Skeletal muscle cell (primary cell): ENCODE results near the gene TAB2.
A peak's percentile ranks its signal among the peaks of the same experiment; 100 is the strongest.
"Not testable (repeated sequence)": the region's sequence is repeated elsewhere in the genome, so short reads cannot be mapped to it uniquely, and the experiment has no call there.

ENCODE experiments used
- DNase-seq: peaks from one replicate; pipeline ENCODE4 v3.0.0-alpha.2; 2010; ENCODE audit warnings: low read depth
- H3K4me3 ChIP-seq: 2 replicates; pipeline ENCODE4 v1.5.1; 2011; ENCODE audit warnings: low read depth, mild to moderate bottlenecking, control low read depth, low read length, moderate library complexity

The TAB2 gene

GRCh38 chr6:149450679-149451375 lies 133.3 kb downstream of the TAB2 start:
- DNase-seq: no peak
- peak overlapping the region; percentile 32 for H3K4me3 ChIP-seq

GRCh38 chr6:149451376-149452036 lies 134.0 kb downstream of the TAB2 start:
- peak overlapping the region; percentile 32 for H3K4me3 ChIP-seq
- no peak for DNase-seq

- DNase-seq: no peak
- no peak overlapping the region for H3K4me3 ChIP-seq
Measured at GRCh38 chr6:149452037-149452939, 134.8 kb downstream of the TAB2 start.

- DNase-seq: no peak
- no peak overlapping the region for H3K4me3 ChIP-seq
Measured at GRCh38 chr6:149453597-149454345, 136.3 kb downstream of the TAB2 start.

GRCh38 chr6:149454346-149454848 lies 136.9 kb downstream of the TAB2 start:
- H3K4me3 ChIP-seq: no peak overlapping the region
- DNase-seq: peak; percentile 97

GRCh38 chr6:149455031-149455732 lies 137.7 kb downstream of the TAB2 start:
- no peak overlapping the region for H3K4me3 ChIP-seq

GRCh38 chr6:149456311-149457021 lies 139.0 kb downstream of the TAB2 start:
- no peak for DNase-seq
- H3K4me3 ChIP-seq: no peak overlapping the region

More at GRCh38 chr6:149455031-149455732, 137.7 kb downstream of the TAB2 start:
- no peak for DNase-seq

- no peak overlapping the region for H3K4me3 ChIP-seq
- no peak for DNase-seq
Measured at GRCh38 chr6:149457316-149457884, 139.9 kb downstream of the TAB2 start.

- no peak for DNase-seq
- H3K4me3 ChIP-seq: no peak overlapping the region
Measured at GRCh38 chr6:149458196-149458595, 140.7 kb downstream of the TAB2 start.

- no peak for DNase-seq
- no peak overlapping the region for H3K4me3 ChIP-seq
Measured at GRCh38 chr6:149458806-149459205, 141.3 kb downstream of the TAB2 start.

GRCh38 chr6:149459761-149460160 lies 142.2 kb downstream of the TAB2 start:
- H3K4me3 ChIP-seq: no peak overlapping the region
- no peak for DNase-seq

- not testable (repeated sequence) for DNase-seq, H3K4me3 ChIP-seq
Measured at GRCh38 chr6:149460249-149460648, 142.7 kb downstream of the TAB2 start.
